A549 treated with AZD2906 at 1 μM for 4 hours (cell line): ENCODE measurements around the gene LSM4. TPM values are rescaled to one million over a fixed set of nuclear protein-coding genes. Genes with fewer than 3 reads are reported as not detected.

Source experiments
- total RNA-seq: library from RNA; stranded (reverse); fragments of 200-300 nt; extraction: Qiagen RNA extraction; gene quantifications from 5 replicates; pipeline ENCODE4 v1.2.3, GENCODE V29; 2022

The LSM4 gene
- 220 to 252 TPM (median 232 TPM) in 5 replicates for total RNA-seq

GRCh38 chr19:18322759-18323460 is at the start of gene LSM4:
Gene LSM4 (minus strand): TSS chr19:18323076. CDS start chr19:18323020, 56 bp downstream.

GRCh38 chr19:18340190-18340989 is 17.5 kb upstream of the LSM4 start, which contains the start of gene PGPEP1:
Gene PGPEP1 (plus strand): TSS chr19:18340598. CDS start chr19:18340682, 84 bp downstream.

GRCh38 chr19:18281082-18282020 is 41.5 kb downstream of the LSM4 start, which contains the start of gene JUND:
Gene JUND (minus strand): TSS chr19:18281622. CDS start chr19:18281484, 138 bp downstream.

GRCh38 chr19:18274219-18274780 is 48.6 kb downstream of the LSM4 start, which contains the start of gene IQCN:
Gene IQCN (minus strand): TSS chr19:18274452. CDS start chr19:18269478, 4,974 bp downstream.

Other genes with a start within 250 kb of the LSM4 start
- not detected in 5 replicates for gene IL12RB1, start 236.1 kb downstream of the LSM4 start, total RNA-seq
- 1.8 to 2.5 TPM (median 2.2 TPM) in 5 replicates for gene MAST3, start 225.3 kb downstream of the LSM4 start, total RNA-seq
- gene PIK3R2, start 169.9 kb downstream of the LSM4 start, total RNA-seq: 5.4 to 11.7 TPM (median 10.6 TPM) in 5 replicates
- 11.7 to 19.6 TPM (median 14.7 TPM) in 5 replicates for gene IFI30, start 149.3 kb downstream of the LSM4 start, total RNA-seq
- gene MPV17L2, start 129.9 kb downstream of the LSM4 start, total RNA-seq: 7.9 to 12.4 TPM (median 12.0 TPM) in 5 replicates
- 0.46 to 0.72 TPM (median 0.55 TPM) in 5 replicates for gene RAB3A, start 119.0 kb downstream of the LSM4 start, total RNA-seq
- 0.21 to 0.44 TPM (median 0.27 TPM) in 5 replicates for gene PDE4C, start 96.6 kb downstream of the LSM4 start, total RNA-seq
- gene IQCN, start 48.6 kb downstream of the LSM4 start, total RNA-seq: 0.62 to 0.92 TPM (median 0.81 TPM) in 5 replicates
- 24.1 to 51.7 TPM (median 47.6 TPM) in 5 replicates for gene JUND, start 41.5 kb downstream of the LSM4 start, total RNA-seq
- 1.8 to 2.8 TPM (median 2.2 TPM) in 5 replicates for gene PGPEP1, start 17.5 kb upstream of the LSM4 start, total RNA-seq
- 10.6 to 23.6 TPM (median 18.0 TPM) in 5 replicates for gene GDF15, start 63.1 kb upstream of the LSM4 start, total RNA-seq
- 0.06 TPM in 1 of 5 replicates, not detected in the others for gene LRRC25, start 74.5 kb upstream of the LSM4 start, total RNA-seq
- gene SSBP4, start 96.3 kb upstream of the LSM4 start, total RNA-seq: 37.8 to 50.9 TPM (median 47.3 TPM) in 5 replicates
- gene ISYNA1, start 115.1 kb upstream of the LSM4 start, total RNA-seq: 26.7 to 47.4 TPM (median 41.5 TPM) in 5 replicates
- 4.7 to 6.5 TPM (median 5.8 TPM) in 5 replicates for gene ELL, start 199.0 kb upstream of the LSM4 start, total RNA-seq
- gene FKBP8, start 220.5 kb upstream of the LSM4 start, total RNA-seq: 131 to 157 TPM (median 154 TPM) in 5 replicates
- gene KXD1, start 234.8 kb upstream of the LSM4 start, total RNA-seq: 82.7 to 107 TPM (median 102 TPM) in 5 replicates
- gene UBA52, start 248.8 kb upstream of the LSM4 start, total RNA-seq: 983 to 1,214 TPM (median 1,180 TPM) in 5 replicates